GM12801 (cell line): Measurements from ENCODE around the gene TET2.

Source experiments
- TF ChIP-seq, protein P1 (sequence below): IDR thresholded peaks from one replicate; pipeline ENCODE4 v1.5.1; 2011; ENCODE audit warnings: control low read depth; ENCODE audit not compliant: insufficient read length; ENCODE audit errors: extremely low read depth

Gene TET2

DNA sequence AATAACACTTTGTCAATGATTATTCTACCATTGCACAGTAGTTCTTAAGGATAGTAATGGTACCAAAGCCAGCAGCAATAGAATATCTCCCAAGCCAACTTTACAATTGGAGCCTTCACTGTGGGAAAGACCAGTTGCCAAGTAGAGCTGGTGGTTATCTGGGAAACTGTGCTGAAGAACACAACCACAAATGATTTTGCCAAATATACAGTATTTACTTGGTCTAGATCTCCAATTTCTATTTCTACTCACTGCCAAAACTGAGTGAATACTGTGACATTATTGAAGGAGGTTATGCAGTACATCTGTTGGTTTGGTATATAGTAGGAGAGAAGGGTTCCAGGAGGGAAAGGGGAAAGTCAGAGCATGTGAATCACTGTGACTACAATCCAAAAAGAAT lies 3.8 kb downstream of the TET2 start:
- TF ChIP-seq, protein P1, sequence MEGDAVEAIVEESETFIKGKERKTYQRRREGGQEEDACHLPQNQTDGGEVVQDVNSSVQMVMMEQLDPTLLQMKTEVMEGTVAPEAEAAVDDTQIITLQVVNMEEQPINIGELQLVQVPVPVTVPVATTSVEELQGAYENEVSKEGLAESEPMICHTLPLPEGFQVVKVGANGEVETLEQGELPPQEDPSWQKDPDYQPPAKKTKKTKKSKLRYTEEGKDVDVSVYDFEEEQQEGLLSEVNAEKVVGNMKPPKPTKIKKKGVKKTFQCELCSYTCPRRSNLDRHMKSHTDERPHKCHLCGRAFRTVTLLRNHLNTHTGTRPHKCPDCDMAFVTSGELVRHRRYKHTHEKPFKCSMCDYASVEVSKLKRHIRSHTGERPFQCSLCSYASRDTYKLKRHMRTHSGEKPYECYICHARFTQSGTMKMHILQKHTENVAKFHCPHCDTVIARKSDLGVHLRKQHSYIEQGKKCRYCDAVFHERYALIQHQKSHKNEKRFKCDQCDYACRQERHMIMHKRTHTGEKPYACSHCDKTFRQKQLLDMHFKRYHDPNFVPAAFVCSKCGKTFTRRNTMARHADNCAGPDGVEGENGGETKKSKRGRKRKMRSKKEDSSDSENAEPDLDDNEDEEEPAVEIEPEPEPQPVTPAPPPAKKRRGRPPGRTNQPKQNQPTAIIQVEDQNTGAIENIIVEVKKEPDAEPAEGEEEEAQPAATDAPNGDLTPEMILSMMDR: no peak

- TF ChIP-seq, protein P1: no peak
Observed at GRCh38 chr4:105153749-105154148, 7.1 kb downstream of the TET2 start.

GRCh38 chr4:105154576-105154975 lies 7.9 kb downstream of the TET2 start:
- TF ChIP-seq, protein P1: no peak

- TF ChIP-seq, protein P1: no peak
Observed at GRCh38 chr4:105155426-105155825, 8.8 kb downstream of the TET2 start.

DNA sequence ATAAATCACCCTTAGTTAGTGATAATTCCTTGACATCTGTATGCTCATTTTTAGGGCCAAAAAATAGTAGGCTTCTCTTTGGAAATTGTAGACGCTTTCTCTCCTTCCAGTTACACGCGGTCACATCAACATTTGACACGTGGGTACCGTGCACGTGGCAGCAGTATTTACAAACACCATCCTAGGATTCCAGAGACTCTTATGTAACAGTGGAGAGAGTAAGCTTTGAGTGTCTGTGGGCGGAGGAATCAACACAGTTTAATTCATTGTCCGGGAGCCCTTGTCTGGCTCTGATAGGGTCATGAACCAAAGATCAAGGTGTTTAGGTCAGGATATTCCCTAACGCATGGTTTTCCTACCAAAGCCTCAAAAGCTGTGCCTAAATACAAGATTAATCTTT lies 12.2 kb downstream of the TET2 start:
- TF ChIP-seq, protein P1: no peak

- TF ChIP-seq, protein P1: no peak
Observed at GRCh38 chr4:105162123-105162796, 15.6 kb downstream of the TET2 start.

DNA sequence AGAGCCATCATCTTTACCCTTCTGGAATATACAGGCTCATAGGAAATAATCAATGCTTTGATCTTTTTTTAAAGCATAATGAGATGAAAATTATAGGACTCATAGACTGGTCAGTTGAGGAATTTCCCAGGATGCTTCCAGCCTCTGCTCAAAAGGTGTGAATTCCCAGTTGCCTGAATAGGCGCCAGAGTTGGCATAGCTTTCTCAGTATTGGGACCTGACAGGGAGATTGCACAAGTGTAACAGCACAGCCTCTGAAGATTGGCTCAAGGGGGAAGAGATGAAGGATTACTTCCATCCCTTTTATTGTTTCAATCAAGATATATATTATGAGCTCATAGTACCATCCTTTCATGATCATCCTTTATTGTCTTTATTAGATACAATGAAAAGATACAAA lies 17.9 kb downstream of the TET2 start:
- TF ChIP-seq, protein P1: no peak

GRCh38 chr4:105166066-105166465 lies 19.4 kb downstream of the TET2 start:
- TF ChIP-seq, protein P1: no peak
